ENCODE results near the gene SSTR3. TPM values are rescaled to one million over a fixed set of nuclear protein-coding genes. Genes with fewer than 3 reads are reported as not detected.

SSTR3 gene
- total RNA-seq, 1 donor from 2014 or later = 0.69 TPM

- Mint-ChIP-seq H3K27ac (no peak overlapping the region), H3K4me3 (no peak overlapping the region), H3K9me3 (peaks cover 3% of the 10 kb centered on the region), H3K27me3 (ENCODE audit: low read depth) (peaks cover 21% of the 10 kb centered on the region), H3K36me3 (no peaks in the 10 kb centered on the region), H3K4me1 (peaks cover 39% of the 10 kb centered on the region)
- DNase-seq (ENCODE audit: low spot score in 2 of 2, unreplicated experiment in 2 of 2) = no peak
- TF ChIP-seq CTCF (IDR thresholded peaks at IDR 0.05; ENCODE audit: unreplicated experiment) = no peak
These were observed 3.6 kb upstream of the SSTR3 start for GRCh38 chr22:37215890-37216289.

- no peaks in the 10 kb centered on the region for H3K9me3 Mint-ChIP-seq
- no peak overlapping the region for H3K27ac Mint-ChIP-seq
- no peak for TF ChIP-seq CTCF (IDR thresholded peaks at IDR 0.05; ENCODE audit: unreplicated experiment)
- H3K4me3 Mint-ChIP-seq = no peak overlapping the region
- peaks cover 45% of the 10 kb centered on the region for H3K4me1 Mint-ChIP-seq
- no peaks in the 10 kb centered on the region for H3K36me3 Mint-ChIP-seq
- peaks cover 21% of the 10 kb centered on the region for H3K27me3 Mint-ChIP-seq (ENCODE audit: low read depth)
- DNase-seq (ENCODE audit: low spot score in 2 of 2, unreplicated experiment in 2 of 2) = no peak
These were observed 2.4 kb upstream of the SSTR3 start for GRCh38 chr22:37214731-37215030.

GRCh38 chr22:37213941-37214730 is 1.9 kb upstream of the SSTR3 start:
- no peak for DNase-seq (ENCODE audit: low spot score in 2 of 2, unreplicated experiment in 2 of 2)
- Mint-ChIP-seq H3K36me3 (no peaks in the 10 kb centered on the region), H3K27me3 (ENCODE audit: low read depth) (peaks cover 16% of the 10 kb centered on the region), H3K4me3 (no peak overlapping the region), H3K27ac (no peak overlapping the region), H3K9me3 (no peaks in the 10 kb centered on the region), H3K4me1 (peaks cover 45% of the 10 kb centered on the region)
- TF ChIP-seq CTCF (IDR thresholded peaks at IDR 0.05; ENCODE audit: unreplicated experiment) = no peak

- no peaks in the 10 kb centered on the region for H3K9me3 Mint-ChIP-seq
- no peaks in the 10 kb centered on the region for H3K36me3 Mint-ChIP-seq
- peaks cover 9% of the 10 kb centered on the region for H3K27me3 Mint-ChIP-seq (ENCODE audit: low read depth)
- no peak for DNase-seq (ENCODE audit: low spot score in 2 of 2, unreplicated experiment in 2 of 2)
- peaks cover 48% of the 10 kb centered on the region for H3K4me1 Mint-ChIP-seq
- H3K4me3 Mint-ChIP-seq = no peak overlapping the region
- no peak overlapping the region for H3K27ac Mint-ChIP-seq
- TF ChIP-seq CTCF (IDR thresholded peaks at IDR 0.05; ENCODE audit: unreplicated experiment) = no peak
These were observed 1.1 kb upstream of the SSTR3 start for GRCh38 chr22:37213218-37213855.

GRCh38 chr22:37211866-37212173 is 457 bp downstream of the SSTR3 start:
- TF ChIP-seq CTCF (IDR thresholded peaks at IDR 0.05; ENCODE audit: unreplicated experiment) = no peak
- Mint-ChIP-seq H3K27ac (no peak overlapping the region), H3K4me3 (no peak overlapping the region), H3K4me1 (peaks cover 48% of the 10 kb centered on the region), H3K36me3 (no peaks in the 10 kb centered on the region), H3K27me3 (ENCODE audit: low read depth) (peaks cover 1% of the 10 kb centered on the region), H3K9me3 (no peaks in the 10 kb centered on the region)
- DNase-seq (ENCODE audit: low spot score in 2 of 2, unreplicated experiment in 2 of 2) = no peak
